ENCODE results near the gene CRHR2.

The CRHR2 gene

GRCh38 chr7:30634193-30634626, 48.0 kb downstream of the CRHR2 start:
- no peak overlapping the region for H3K9ac ChIP-seq (ENCODE audit: insufficient read length, low read depth)
- H3K27me3 ChIP-seq (ENCODE audit: insufficient read depth, insufficient read length) = no peaks in the 10 kb centered on the region
- TF ChIP-seq SUZ12 (IDR thresholded peaks at IDR 0.05; ENCODE audit: extremely low read depth, insufficient read depth, insufficient read length) (no peak), YY1 (IDR thresholded peaks at IDR 0.05; ENCODE audit: insufficient read depth, insufficient read length) (no peak), ZNF274 (IDR thresholded peaks at IDR 0.05; ENCODE audit: low read depth, low read length) (no peak)
- H3K9me3 ChIP-seq (ENCODE audit: insufficient read depth, low read length) = 0 out of 2 replicates have a peak, but pooled peaks cover 5% of the 10 kb centered on the region
- DNase-seq (ENCODE audit: low read depth, low spot score) = no peak
- peaks cover 67% of the 10 kb centered on the region for H3K36me3 ChIP-seq (ENCODE audit: insufficient read depth, insufficient read length, low read length)
- no peaks in the 10 kb centered on the region for H3K4me1 ChIP-seq (ENCODE audit: insufficient read depth, insufficient read length)
- no peak overlapping the region for H3K4me3 ChIP-seq (ENCODE audit: insufficient read length, low read depth)

GRCh38 chr7:30633223-30633622, 49.0 kb downstream of the CRHR2 start:
- Histone ChIP-seq H3K9ac (ENCODE audit: insufficient read length, low read depth) (no peak overlapping the region), H3K36me3 (ENCODE audit: insufficient read depth, insufficient read length, low read length) (peaks cover 77% of the 10 kb centered on the region), H3K4me3 (ENCODE audit: insufficient read length, low read depth) (no peak overlapping the region), H3K27me3 (ENCODE audit: insufficient read depth, insufficient read length) (no peaks in the 10 kb centered on the region), H3K9me3 (ENCODE audit: insufficient read depth, low read length) (0 out of 2 replicates have a peak, but pooled peaks cover 5% of the 10 kb centered on the region), H3K4me1 (ENCODE audit: insufficient read depth, insufficient read length) (no peaks in the 10 kb centered on the region)
- no peak for DNase-seq (ENCODE audit: low read depth, low spot score)
- TF ChIP-seq SUZ12 (IDR thresholded peaks at IDR 0.05; ENCODE audit: extremely low read depth, insufficient read depth, insufficient read length) (no peak), YY1 (IDR thresholded peaks at IDR 0.05; ENCODE audit: insufficient read depth, insufficient read length) (no peak), ZNF274 (IDR thresholded peaks at IDR 0.05; ENCODE audit: low read depth, low read length) (no peak)

DNA sequence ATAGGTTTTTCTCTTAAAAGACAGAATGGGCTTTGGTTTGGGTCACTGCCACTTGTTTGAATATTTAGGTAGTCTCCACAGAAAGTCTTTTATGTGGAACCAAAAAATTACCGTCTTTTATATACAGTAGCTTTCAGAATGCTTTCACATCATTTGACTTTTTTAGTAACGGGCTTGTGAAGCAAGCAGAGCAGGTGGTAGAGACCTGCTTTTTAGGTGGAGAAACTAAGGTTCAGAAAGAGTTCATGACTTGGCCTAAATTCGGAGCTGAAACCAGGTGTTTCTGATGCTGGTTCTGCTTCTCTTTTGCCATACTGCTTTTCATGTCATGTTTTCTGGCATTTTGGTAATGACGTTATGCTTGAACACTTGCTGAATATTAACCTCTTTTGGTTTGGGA, 51.3 kb downstream of the CRHR2 start:
- Histone ChIP-seq H3K9ac (ENCODE audit: insufficient read length, low read depth) (no peak overlapping the region), H3K4me1 (ENCODE audit: insufficient read depth, insufficient read length) (no peaks in the 10 kb centered on the region), H3K36me3 (ENCODE audit: insufficient read depth, insufficient read length, low read length) (peaks cover 96% of the 10 kb centered on the region), H3K9me3 (ENCODE audit: insufficient read depth, low read length) (0 out of 2 replicates have a peak, but pooled peaks cover 5% of the 10 kb centered on the region), H3K27me3 (ENCODE audit: insufficient read depth, insufficient read length) (no peaks in the 10 kb centered on the region), H3K4me3 (ENCODE audit: insufficient read length, low read depth) (no peak overlapping the region)
- TF ChIP-seq SUZ12 (IDR thresholded peaks at IDR 0.05; ENCODE audit: extremely low read depth, insufficient read depth, insufficient read length) (no peak), ZNF274 (IDR thresholded peaks at IDR 0.05; ENCODE audit: low read depth, low read length) (no peak), YY1 (IDR thresholded peaks at IDR 0.05; ENCODE audit: insufficient read depth, insufficient read length) (no peak)
- DNase-seq (ENCODE audit: low read depth, low spot score) = no peak

DNA sequence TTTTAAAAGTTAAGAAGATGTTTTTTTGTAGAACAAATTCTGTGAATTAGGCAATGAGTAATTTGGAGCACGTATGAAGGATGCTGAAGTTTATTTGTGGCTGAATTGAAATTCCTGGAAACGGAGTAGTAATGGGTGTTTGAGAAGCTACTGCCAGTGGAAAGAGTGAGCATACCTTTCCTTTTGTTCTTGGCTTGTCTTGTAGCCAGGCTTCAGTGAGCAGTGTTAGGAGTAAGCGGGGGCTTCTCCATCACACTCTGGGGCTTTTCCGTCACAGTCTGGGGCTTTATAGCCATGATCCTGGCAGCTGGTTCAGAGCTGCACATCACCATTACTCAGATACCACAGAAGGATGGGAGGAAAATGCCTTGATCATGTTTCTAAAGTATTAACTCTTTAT, 55.2 kb downstream of the CRHR2 start:
- Histone ChIP-seq H3K4me3 (ENCODE audit: insufficient read length, low read depth) (no peak overlapping the region), H3K27me3 (ENCODE audit: insufficient read depth, insufficient read length) (no peaks in the 10 kb centered on the region), H3K9me3 (ENCODE audit: insufficient read depth, low read length) (no peaks in the 10 kb centered on the region), H3K9ac (ENCODE audit: insufficient read length, low read depth) (no peak overlapping the region), H3K4me1 (ENCODE audit: insufficient read depth, insufficient read length) (no peaks in the 10 kb centered on the region), H3K36me3 (ENCODE audit: insufficient read depth, insufficient read length, low read length) (peaks cover 94% of the 10 kb centered on the region)
- TF ChIP-seq ZNF274 (IDR thresholded peaks at IDR 0.05; ENCODE audit: low read depth, low read length) (no peak), SUZ12 (IDR thresholded peaks at IDR 0.05; ENCODE audit: extremely low read depth, insufficient read depth, insufficient read length) (no peak), YY1 (IDR thresholded peaks at IDR 0.05; ENCODE audit: insufficient read depth, insufficient read length) (no peak)
- DNase-seq (ENCODE audit: low read depth, low spot score) = no peak

DNA sequence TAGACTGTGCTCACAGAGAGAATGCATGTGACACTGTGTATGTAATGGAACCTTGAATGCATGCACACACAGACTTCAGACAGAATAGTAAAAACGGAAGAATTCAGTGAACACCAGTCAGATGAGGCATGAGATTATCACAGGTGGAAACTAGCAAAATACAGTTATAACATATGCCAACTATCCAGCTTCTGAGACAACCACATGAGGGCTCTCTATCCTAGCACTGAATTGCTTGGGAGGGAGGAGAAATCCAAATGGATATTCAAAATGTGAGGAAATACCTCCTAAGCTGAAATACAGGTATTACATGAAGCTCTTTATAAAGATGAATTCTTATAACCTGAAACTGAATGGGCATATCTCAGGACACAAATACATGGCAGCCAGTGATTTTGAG, 57.0 kb downstream of the CRHR2 start:
- Histone ChIP-seq H3K4me1 (ENCODE audit: insufficient read depth, insufficient read length) (no peaks in the 10 kb centered on the region), H3K36me3 (ENCODE audit: insufficient read depth, insufficient read length, low read length) (peaks cover 94% of the 10 kb centered on the region)
- TF ChIP-seq SUZ12 (IDR thresholded peaks at IDR 0.05; ENCODE audit: extremely low read depth, insufficient read depth, insufficient read length) = no peak

DNA sequence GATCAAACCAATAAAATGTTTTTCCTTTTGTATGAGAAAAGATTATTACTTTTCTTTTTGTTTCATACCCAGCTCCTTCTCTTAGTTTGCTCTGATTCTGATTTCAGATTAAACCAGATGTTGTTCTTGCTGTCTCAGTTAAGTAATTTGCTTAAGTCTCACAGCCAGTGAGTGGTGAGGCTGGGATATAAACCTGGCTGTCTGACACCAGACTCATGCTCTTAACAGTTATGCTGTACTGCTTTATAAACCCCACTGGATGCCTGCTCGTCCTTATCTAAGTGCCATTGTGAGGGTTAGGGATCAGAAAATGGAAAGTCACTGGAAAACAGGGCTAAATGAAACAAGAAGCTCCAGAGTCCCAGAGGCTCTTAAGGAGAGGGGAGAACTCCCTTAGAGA, 63.3 kb downstream of the CRHR2 start:
- no peak overlapping the region for H3K9ac ChIP-seq (ENCODE audit: insufficient read length, low read depth)
- DNase-seq (ENCODE audit: low read depth, low spot score) = no peak
- H3K36me3 ChIP-seq (ENCODE audit: insufficient read depth, insufficient read length, low read length) = peaks cover 94% of the 10 kb centered on the region
- no peak overlapping the region for H3K4me3 ChIP-seq (ENCODE audit: insufficient read length, low read depth)
- no peaks in the 10 kb centered on the region for H3K9me3 ChIP-seq (ENCODE audit: insufficient read depth, low read length)
- no peaks in the 10 kb centered on the region for H3K4me1 ChIP-seq (ENCODE audit: insufficient read depth, insufficient read length)
- no peak for TF ChIP-seq SUZ12 (IDR thresholded peaks at IDR 0.05; ENCODE audit: extremely low read depth, insufficient read depth, insufficient read length)
- TF ChIP-seq YY1 (IDR thresholded peaks at IDR 0.05; ENCODE audit: insufficient read depth, insufficient read length) = no peak
- TF ChIP-seq ZNF274 (IDR thresholded peaks at IDR 0.05; ENCODE audit: low read depth, low read length) = no peak
- H3K27me3 ChIP-seq (ENCODE audit: insufficient read depth, insufficient read length) = no peaks in the 10 kb centered on the region

More for the DNA sequence above, 57.0 kb downstream of the CRHR2 start:
- no peak for DNase-seq (ENCODE audit: low read depth, low spot score)
- no peak overlapping the region for H3K9ac ChIP-seq (ENCODE audit: insufficient read length, low read depth)
- H3K4me3 ChIP-seq (ENCODE audit: insufficient read length, low read depth) = no peak overlapping the region
- no peaks in the 10 kb centered on the region for H3K9me3 ChIP-seq (ENCODE audit: insufficient read depth, low read length)
- no peaks in the 10 kb centered on the region for H3K27me3 ChIP-seq (ENCODE audit: insufficient read depth, insufficient read length)

- peaks cover 94% of the 10 kb centered on the region for H3K36me3 ChIP-seq (ENCODE audit: insufficient read depth, insufficient read length, low read length)
- no peak overlapping the region for H3K9ac ChIP-seq (ENCODE audit: insufficient read length, low read depth)
- TF ChIP-seq YY1 (IDR thresholded peaks at IDR 0.05; ENCODE audit: insufficient read depth, insufficient read length) (no peak), SUZ12 (IDR thresholded peaks at IDR 0.05; ENCODE audit: extremely low read depth, insufficient read depth, insufficient read length) (no peak), ZNF274 (IDR thresholded peaks at IDR 0.05; ENCODE audit: low read depth, low read length) (no peak)
- no peaks in the 10 kb centered on the region for H3K27me3 ChIP-seq (ENCODE audit: insufficient read depth, insufficient read length)
- no peak overlapping the region for H3K4me3 ChIP-seq (ENCODE audit: insufficient read length, low read depth)
- H3K9me3 ChIP-seq (ENCODE audit: insufficient read depth, low read length) = no peaks in the 10 kb centered on the region
- no peak for DNase-seq (ENCODE audit: low read depth, low spot score)
- H3K4me1 ChIP-seq (ENCODE audit: insufficient read depth, insufficient read length) = no peaks in the 10 kb centered on the region
Observed at GRCh38 chr7:30618080-30618676, 64.1 kb downstream of the CRHR2 start.
